NCI-H774 (cell line): ENCODE data around the gene INPPL1.

Source experiments
- DNase-seq: peaks from one replicate; lab custom pipeline; 2025; lab: John Stamatoyannopoulos, UW

Gene INPPL1

GRCh38 chr11:72280726-72281315 lies 56.3 kb downstream of the INPPL1 start:
- no peak for DNase-seq

GRCh38 chr11:72283947-72284346 lies 59.4 kb downstream of the INPPL1 start:
- no peak for DNase-seq

- DNase-seq = no peak
Measured at GRCh38 chr11:72287293-72287692, 62.7 kb downstream of the INPPL1 start.
